WTC11 (cell line): ENCODE measurements around the gene ARHGAP15. TPM values are rescaled to one million over a fixed set of nuclear protein-coding genes. Genes with fewer than 3 reads are reported as not detected.

Experiments
- ATAC-seq: fragments of 200-7000 bp; cut with Tn5 transposase; 2 replicates; pipeline ENCODE4 v1.10.0; 2021; ENCODE audit warnings: mild to moderate bottlenecking, moderate library complexity
- CTCF ChIA-PET: fragments of 300-600 bp; sonication (Branson Sonifier 250); formaldehyde crosslinking; loops from one replicate; lab custom pipeline; 2021; ENCODE audit warnings: antibody characterized with exemption; lab: Charles Lee
- POLR2A ChIA-PET: fragments of 350-600 bp; sonication (Branson Sonifier 250); formaldehyde crosslinking; loops from one replicate; lab custom pipeline; 2021; ENCODE audit warnings: antibody characterized with exemption; lab: Charles Lee
- DNase-seq: peaks from one replicate; pipeline ENCODE4 v3.0.0; 2021; ENCODE audit warnings: low spot score
- H3K27ac Mint-ChIP-seq: 2 replicates; pipeline ENCODE4 v1.8.0; 2021; ENCODE audit warnings: mixed read lengths
- H3K27me3 Mint-ChIP-seq: 2 replicates; pipeline ENCODE4 v1.8.0; 2021; ENCODE audit warnings: low read depth, mild to moderate bottlenecking, moderate library complexity, mixed read lengths
- H3K36me3 Mint-ChIP-seq: 2 replicates; pipeline ENCODE4 v1.8.0; 2021; ENCODE audit warnings: mixed read lengths
- H3K4me1 Mint-ChIP-seq: 2 replicates; pipeline ENCODE4 v1.8.0; 2022; ENCODE audit warnings: mixed read lengths
- H3K4me3 Mint-ChIP-seq: 2 replicates; pipeline ENCODE4 v1.8.0; 2021; ENCODE audit warnings: mild to moderate bottlenecking, moderate library complexity, mixed read lengths
- H3K9me3 Mint-ChIP-seq: 2 replicates; pipeline ENCODE4 v1.8.0; 2021; ENCODE audit warnings: mixed read lengths
- CBFB ChIP-seq: sonication (generic); formaldehyde crosslinking; IDR thresholded peaks from 2 replicates; pipeline ENCODE4 v1.8.1; 2022; ENCODE audit warnings: mild to moderate bottlenecking, low read depth, missing genetic modification reagents
- E2F1 ChIP-seq: sonication (generic); formaldehyde crosslinking; IDR thresholded peaks from 2 replicates; pipeline ENCODE4 v1.8.0; 2022; ENCODE audit warnings: mild to moderate bottlenecking, missing genetic modification reagents
- ELF4 ChIP-seq: sonication (generic); formaldehyde crosslinking; IDR thresholded peaks from 2 replicates; pipeline ENCODE4 v1.8.1; 2022; ENCODE audit warnings: low read depth, mild to moderate bottlenecking, moderate library complexity, missing genetic modification reagents
- ESRRA ChIP-seq: sonication (generic); formaldehyde crosslinking; IDR thresholded peaks from 2 replicates; pipeline ENCODE4 v1.8.1; 2022; ENCODE audit warnings: mild to moderate bottlenecking, missing genetic modification reagents, borderline replicate concordance
- ETV6 ChIP-seq: sonication (generic); formaldehyde crosslinking; IDR thresholded peaks from 2 replicates; pipeline ENCODE4 v1.8.1; 2022; ENCODE audit warnings: mild to moderate bottlenecking, missing genetic modification reagents
- GTF2I ChIP-seq: fragments of 250-450 bp; sonication (Bioruptor Pico); conservative IDR thresholded peaks from 2 replicates; pipeline ENCODE4 v1.4.0; 2021; ENCODE audit warnings: mild to moderate bottlenecking
- IRF1 ChIP-seq: sonication (generic); formaldehyde crosslinking; IDR thresholded peaks from 2 replicates; pipeline ENCODE4 v1.8.0; 2023; ENCODE audit warnings: missing genetic modification reagents
- IRF2 ChIP-seq: sonication (generic); formaldehyde crosslinking; IDR thresholded peaks from 2 replicates; pipeline ENCODE4 v1.8.0; 2022; ENCODE audit warnings: low read depth, missing genetic modification reagents, borderline replicate concordance
- MYBL2 ChIP-seq: sonication (generic); formaldehyde crosslinking; IDR thresholded peaks from 2 replicates; pipeline ENCODE4 v1.8.1; 2023; ENCODE audit warnings: mild to moderate bottlenecking, moderate library complexity, missing genetic modification reagents
- SMAD4 ChIP-seq: sonication (generic); formaldehyde crosslinking; IDR thresholded peaks from 2 replicates; pipeline ENCODE4 v1.8.0; 2022; ENCODE audit warnings: mild to moderate bottlenecking, missing genetic modification reagents
- STAT6 ChIP-seq: sonication (generic); formaldehyde crosslinking; conservative IDR thresholded peaks from 2 replicates; pipeline ENCODE4 v1.8.1; 2023; ENCODE audit warnings: mild to moderate bottlenecking, low read depth, missing genetic modification reagents, moderate library complexity
- TP53 ChIP-seq: sonication (generic); formaldehyde crosslinking; IDR thresholded peaks from 2 replicates; pipeline ENCODE4 v1.8.1; 2023; ENCODE audit warnings: mild to moderate bottlenecking, missing genetic modification reagents
- ZNF532 ChIP-seq: fragments of 250-450 bp; sonication (Bioruptor Pico); IDR thresholded peaks from 2 replicates; pipeline ENCODE4 v1.9.0; 2021; ENCODE audit warnings: mild to moderate bottlenecking, borderline replicate concordance
- total RNA-seq: library from RNA; stranded (reverse); gene quantifications from 3 replicates; pipeline ENCODE4 v1.2.3, GENCODE V29; 2021
- TF ChIP-seq, protein P1 (sequence below): sonication (generic); formaldehyde crosslinking; IDR thresholded peaks from 2 replicates; pipeline ENCODE4 v1.8.0; 2022; ENCODE audit warnings: mild to moderate bottlenecking, missing genetic modification reagents
- TF ChIP-seq, protein P2 (sequence below): sonication (generic); formaldehyde crosslinking; IDR thresholded peaks from 2 replicates; pipeline ENCODE4 v1.8.1; 2022; ENCODE audit warnings: missing genetic modification reagents, borderline replicate concordance
- TF ChIP-seq, protein P3 (sequence below): sonication (generic); formaldehyde crosslinking; IDR thresholded peaks from 2 replicates; pipeline ENCODE4 v1.8.0; 2022; ENCODE audit warnings: mild to moderate bottlenecking, missing genetic modification reagents
- TF ChIP-seq, protein P4 (sequence below): sonication (generic); formaldehyde crosslinking; IDR thresholded peaks from 2 replicates; pipeline ENCODE4 v1.8.0; 2023; ENCODE audit warnings: missing genetic modification reagents, mild to moderate bottlenecking, borderline replicate concordance

The ARHGAP15 gene
- total RNA-seq, 1 experiment from 2014 or later, result 0.28 TPM

- TF ChIP-seq, protein P1, sequence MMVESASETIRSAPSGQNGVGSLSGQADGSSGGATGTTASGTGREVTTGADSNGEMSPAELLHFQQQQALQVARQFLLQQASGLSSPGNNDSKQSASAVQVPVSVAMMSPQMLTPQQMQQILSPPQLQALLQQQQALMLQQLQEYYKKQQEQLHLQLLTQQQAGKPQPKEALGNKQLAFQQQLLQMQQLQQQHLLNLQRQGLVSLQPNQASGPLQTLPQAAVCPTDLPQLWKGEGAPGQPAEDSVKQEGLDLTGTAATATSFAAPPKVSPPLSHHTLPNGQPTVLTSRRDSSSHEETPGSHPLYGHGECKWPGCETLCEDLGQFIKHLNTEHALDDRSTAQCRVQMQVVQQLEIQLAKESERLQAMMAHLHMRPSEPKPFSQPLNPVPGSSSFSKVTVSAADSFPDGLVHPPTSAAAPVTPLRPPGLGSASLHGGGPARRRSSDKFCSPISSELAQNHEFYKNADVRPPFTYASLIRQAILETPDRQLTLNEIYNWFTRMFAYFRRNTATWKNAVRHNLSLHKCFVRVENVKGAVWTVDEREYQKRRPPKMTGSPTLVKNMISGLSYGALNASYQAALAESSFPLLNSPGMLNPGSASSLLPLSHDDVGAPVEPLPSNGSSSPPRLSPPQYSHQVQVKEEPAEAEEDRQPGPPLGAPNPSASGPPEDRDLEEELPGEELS (CRISPR knock-in tag), result no peak
- TF ChIP-seq IRF1 (CRISPR knock-in tag) (no peak), ELF4 (CRISPR knock-in tag) (no peak), ESRRA (no peak), ZNF532 (CRISPR knock-in tag) (no peak), IRF2 (CRISPR knock-in tag) (no peak), E2F1 (no peak), GTF2I (CRISPR knock-in tag) (no peak), ETV6 (no peak), TP53 (CRISPR knock-in tag) (no peak), SMAD4 (CRISPR knock-in tag) (no peak), STAT6 (CRISPR knock-in tag) (no peak), CBFB (no peak), MYBL2 (CRISPR knock-in tag) (no peak)
- TF ChIP-seq, protein P2, sequence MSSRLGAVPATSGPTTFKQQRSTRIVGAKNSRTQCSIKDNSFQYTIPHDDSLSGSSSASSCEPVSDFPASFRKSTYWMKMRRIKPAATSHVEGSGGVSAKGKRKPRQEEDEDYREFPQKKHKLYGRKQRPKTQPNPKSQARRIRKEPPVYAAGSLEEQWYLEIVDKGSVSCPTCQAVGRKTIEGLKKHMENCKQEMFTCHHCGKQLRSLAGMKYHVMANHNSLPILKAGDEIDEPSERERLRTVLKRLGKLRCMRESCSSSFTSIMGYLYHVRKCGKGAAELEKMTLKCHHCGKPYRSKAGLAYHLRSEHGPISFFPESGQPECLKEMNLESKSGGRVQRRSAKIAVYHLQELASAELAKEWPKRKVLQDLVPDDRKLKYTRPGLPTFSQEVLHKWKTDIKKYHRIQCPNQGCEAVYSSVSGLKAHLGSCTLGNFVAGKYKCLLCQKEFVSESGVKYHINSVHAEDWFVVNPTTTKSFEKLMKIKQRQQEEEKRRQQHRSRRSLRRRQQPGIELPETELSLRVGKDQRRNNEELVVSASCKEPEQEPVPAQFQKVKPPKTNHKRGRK (CRISPR knock-in tag), result no peak
- TF ChIP-seq, protein P3, sequence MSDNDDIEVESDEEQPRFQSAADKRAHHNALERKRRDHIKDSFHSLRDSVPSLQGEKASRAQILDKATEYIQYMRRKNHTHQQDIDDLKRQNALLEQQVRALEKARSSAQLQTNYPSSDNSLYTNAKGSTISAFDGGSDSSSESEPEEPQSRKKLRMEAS (CRISPR knock-in tag), result no peak
- TF ChIP-seq, protein P4, sequence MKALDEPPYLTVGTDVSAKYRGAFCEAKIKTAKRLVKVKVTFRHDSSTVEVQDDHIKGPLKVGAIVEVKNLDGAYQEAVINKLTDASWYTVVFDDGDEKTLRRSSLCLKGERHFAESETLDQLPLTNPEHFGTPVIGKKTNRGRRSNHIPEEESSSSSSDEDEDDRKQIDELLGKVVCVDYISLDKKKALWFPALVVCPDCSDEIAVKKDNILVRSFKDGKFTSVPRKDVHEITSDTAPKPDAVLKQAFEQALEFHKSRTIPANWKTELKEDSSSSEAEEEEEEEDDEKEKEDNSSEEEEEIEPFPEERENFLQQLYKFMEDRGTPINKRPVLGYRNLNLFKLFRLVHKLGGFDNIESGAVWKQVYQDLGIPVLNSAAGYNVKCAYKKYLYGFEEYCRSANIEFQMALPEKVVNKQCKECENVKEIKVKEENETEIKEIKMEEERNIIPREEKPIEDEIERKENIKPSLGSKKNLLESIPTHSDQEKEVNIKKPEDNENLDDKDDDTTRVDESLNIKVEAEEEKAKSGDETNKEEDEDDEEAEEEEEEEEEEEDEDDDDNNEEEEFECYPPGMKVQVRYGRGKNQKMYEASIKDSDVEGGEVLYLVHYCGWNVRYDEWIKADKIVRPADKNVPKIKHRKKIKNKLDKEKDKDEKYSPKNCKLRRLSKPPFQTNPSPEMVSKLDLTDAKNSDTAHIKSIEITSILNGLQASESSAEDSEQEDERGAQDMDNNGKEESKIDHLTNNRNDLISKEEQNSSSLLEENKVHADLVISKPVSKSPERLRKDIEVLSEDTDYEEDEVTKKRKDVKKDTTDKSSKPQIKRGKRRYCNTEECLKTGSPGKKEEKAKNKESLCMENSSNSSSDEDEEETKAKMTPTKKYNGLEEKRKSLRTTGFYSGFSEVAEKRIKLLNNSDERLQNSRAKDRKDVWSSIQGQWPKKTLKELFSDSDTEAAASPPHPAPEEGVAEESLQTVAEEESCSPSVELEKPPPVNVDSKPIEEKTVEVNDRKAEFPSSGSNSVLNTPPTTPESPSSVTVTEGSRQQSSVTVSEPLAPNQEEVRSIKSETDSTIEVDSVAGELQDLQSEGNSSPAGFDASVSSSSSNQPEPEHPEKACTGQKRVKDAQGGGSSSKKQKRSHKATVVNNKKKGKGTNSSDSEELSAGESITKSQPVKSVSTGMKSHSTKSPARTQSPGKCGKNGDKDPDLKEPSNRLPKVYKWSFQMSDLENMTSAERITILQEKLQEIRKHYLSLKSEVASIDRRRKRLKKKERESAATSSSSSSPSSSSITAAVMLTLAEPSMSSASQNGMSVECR (CRISPR knock-in tag), result no peak
- ATAC-seq, result no peak
- H3K4me1 Mint-ChIP-seq, result no peaks in the 10 kb centered on the region
- no peaks in the 10 kb centered on the region for H3K36me3 Mint-ChIP-seq
- DNase-seq, result no peak
- H3K27me3 Mint-ChIP-seq, result no peaks in the 10 kb centered on the region
- ChIA-PET CTCF (interaction anchor here (0.6 kb wide), 1 partner anchor 49 kb away, joined by 3 read pairs; no protein-coding TSS in a partner anchor), POLR2A (no interaction called here)
- no peak overlapping the region for H3K4me3 Mint-ChIP-seq
- H3K9me3 Mint-ChIP-seq, result no peaks in the 10 kb centered on the region
- no peak overlapping the region for H3K27ac Mint-ChIP-seq
These were observed 88.4 kb downstream of the ARHGAP15 start for GRCh38 chr2:143217512-143218115.
